Panc1 (cell line): ENCODE measurements around the gene MTRF1L. TPM values are rescaled to one million over a fixed set of nuclear protein-coding genes. Genes with fewer than 3 reads are reported as not detected.
A peak's percentile ranks its signal among the peaks of the same experiment; 100 is the strongest.

Experiments used
- ATAC-seq: fragments of 200-7000 bp; cut with Tn5 transposase; 2 replicates; pipeline ENCODE4 v1.9.1; 2020; ENCODE audit warnings: mild to moderate bottlenecking, moderate library complexity
- BruUV-seq: library from RNA; stranded (reverse); fragments of 400-500 nt; replicated peaks from 2 replicates; lab custom pipeline; 2021; lab: Mats Ljungman, UMichigan
- CTCF ChIA-PET: fragments of 300-600 bp; sonication (Branson Sonifier 250); formaldehyde crosslinking; loops from one replicate; lab custom pipeline; 2022; ENCODE audit warnings: antibody characterized with exemption; lab: Charles Lee
- POLR2A ChIA-PET: fragments of 300-600 bp; sonication (Branson Sonifier 250); formaldehyde crosslinking; loops from one replicate; lab custom pipeline; 2022; ENCODE audit warnings: antibody characterized with exemption; lab: Charles Lee
- DNase-seq: peaks from one replicate; pipeline ENCODE4 v3.0.0-alpha.2; 2010; ENCODE audit warnings: low read depth, low spot score
- H3K27ac ChIP-seq: 2 replicates; pipeline ENCODE4 v1.5.1; 2011; ENCODE audit warnings: mild to moderate bottlenecking, low read length, inconsistent platforms
- H3K27me3 ChIP-seq: fragments of 200-500 bp; sonication (Bioruptor generic); 2 replicates; pipeline ENCODE4 v1.6.0; 2014; ENCODE audit warnings: low read length, inconsistent platforms; ENCODE audit not compliant: control insufficient read depth, insufficient read depth
- H3K36me3 ChIP-seq: fragments of 200-500 bp; sonication (Bioruptor generic); 2 replicates; pipeline ENCODE4 v1.5.1; 2014; ENCODE audit warnings: inconsistent platforms, mild to moderate bottlenecking, low read length, moderate library complexity; ENCODE audit not compliant: control insufficient read depth, insufficient read depth
- H3K4me1 ChIP-seq: 2 replicates; pipeline ENCODE4 v1.5.1; 2011; ENCODE audit warnings: inconsistent platforms, mild to moderate bottlenecking, low read length, moderate library complexity; ENCODE audit not compliant: control insufficient read depth, insufficient read depth
- H3K4me3 ChIP-seq, 2 experiments: 2 replicates each; pipeline ENCODE4 v1.5.1; 2011 to 2012; ENCODE audit warnings: low read depth in 2 of 2, low read length in 2 of 2, mild to moderate bottlenecking in 2 of 2, inconsistent platforms in 1 of 2, moderate library complexity in 1 of 2
- H3K9me3 ChIP-seq: fragments of 200-500 bp; sonication (Bioruptor generic); 2 replicates; pipeline ENCODE4 v1.5.1; 2014; ENCODE audit warnings: low read depth, mild to moderate bottlenecking, inconsistent platforms, low read length, moderate library complexity; ENCODE audit not compliant: control insufficient read depth, insufficient read depth
- POLR2AphosphoS5 ChIP-seq: IDR thresholded peaks from 2 replicates; pipeline ENCODE4 v1.6.1; 2012; ENCODE audit warnings: mild to moderate bottlenecking, low read depth, low read length, moderate library complexity
- SIN3A ChIP-seq: IDR thresholded peaks from 2 replicates; pipeline ENCODE4 v1.6.1; 2012; ENCODE audit warnings: low read depth, mild to moderate bottlenecking, low read length, moderate library complexity, borderline replicate concordance; ENCODE audit not compliant: insufficient read depth
- TCF7L2 ChIP-seq: IDR thresholded peaks from 2 replicates; pipeline ENCODE4 v1.6.1; 2011; ENCODE audit warnings: mild to moderate bottlenecking, low read depth, low read length, inconsistent platforms
- in situ Hi-C: cut with HindIII; loops from 2 replicates; pipeline ENCODE4 v1.10.0; 2016; ENCODE audit warnings: low sequenced_read_pairs, low pct_unique_long_range_greater_than_20kb
- intact Hi-C: fragments of 100-400 bp; cut with micrococcal nuclease; formaldehyde crosslinking; loops from one replicate; pipeline ENCODE4 v1.10.0; 2022; ENCODE audit not compliant: unreplicated experiment
- total RNA-seq: library from RNA; stranded (reverse); gene quantifications from one replicate; pipeline ENCODE4 v1.2.1, GENCODE V29; 2021; ENCODE audit not compliant: unreplicated experiment
- TF ChIP-seq, protein P1 (sequence below), 2 experiments: IDR thresholded peaks; 2 replicates each; pipeline ENCODE4 v1.6.1; 2011 to 2012; ENCODE audit warnings: low read depth in 2 of 2, control low read depth in 1 of 2, low read length in 1 of 2, mild to moderate bottlenecking in 1 of 2, moderate library complexity in 1 of 2; ENCODE audit not compliant: insufficient read depth in 1 of 2
- TF ChIP-seq, protein P2 (sequence below): fragments of 450-650 bp; IDR thresholded peaks from 2 replicates; pipeline ENCODE4 v1.5.1; 2017; ENCODE audit warnings: mild to moderate bottlenecking

The MTRF1L gene
- total RNA-seq, 1 experiment from 2014 or later = 22.7 TPM

DNA sequence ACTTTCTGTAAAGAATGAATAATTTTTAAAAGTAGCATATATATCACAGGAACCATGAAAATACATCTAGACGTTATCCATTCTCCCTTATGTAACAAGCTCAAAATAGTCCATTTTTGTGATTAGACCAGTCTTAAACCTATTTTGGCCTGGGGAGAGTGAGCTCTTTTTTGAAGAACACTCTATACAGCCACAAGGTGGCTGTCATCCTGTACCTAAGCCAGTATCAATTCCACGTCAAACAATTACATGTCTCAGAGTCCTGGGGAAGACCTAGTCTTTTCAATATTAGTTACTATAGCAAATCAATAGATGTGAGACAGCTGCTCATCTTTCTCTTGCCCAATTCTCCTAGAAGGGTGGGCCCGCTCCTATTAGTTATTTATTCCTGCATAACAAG, 48.1 kb downstream of the MTRF1L start:
- no peak for DNase-seq
- Histone ChIP-seq H3K36me3 (no peaks in the 10 kb centered on the region), H3K27me3 (0 out of 2 replicates have a peak, but pooled peaks cover 2% of the 10 kb centered on the region), H3K4me1 (no peaks in the 10 kb centered on the region), H3K9me3 (no peaks in the 10 kb centered on the region), H3K4me3 (no peak overlapping the region), H3K27ac (no peak overlapping the region)
- no peak for ATAC-seq
- intact Hi-C loops (no loop called here), in situ Hi-C loops (no loop called here)
- ChIA-PET POLR2A (no interaction called here), CTCF (no interaction called here)
- no TSS peak for BruUV-seq
- TF ChIP-seq SIN3A (no peak), POLR2AphosphoS5 (no peak), TCF7L2 (no peak)
- TF ChIP-seq, protein P1, sequence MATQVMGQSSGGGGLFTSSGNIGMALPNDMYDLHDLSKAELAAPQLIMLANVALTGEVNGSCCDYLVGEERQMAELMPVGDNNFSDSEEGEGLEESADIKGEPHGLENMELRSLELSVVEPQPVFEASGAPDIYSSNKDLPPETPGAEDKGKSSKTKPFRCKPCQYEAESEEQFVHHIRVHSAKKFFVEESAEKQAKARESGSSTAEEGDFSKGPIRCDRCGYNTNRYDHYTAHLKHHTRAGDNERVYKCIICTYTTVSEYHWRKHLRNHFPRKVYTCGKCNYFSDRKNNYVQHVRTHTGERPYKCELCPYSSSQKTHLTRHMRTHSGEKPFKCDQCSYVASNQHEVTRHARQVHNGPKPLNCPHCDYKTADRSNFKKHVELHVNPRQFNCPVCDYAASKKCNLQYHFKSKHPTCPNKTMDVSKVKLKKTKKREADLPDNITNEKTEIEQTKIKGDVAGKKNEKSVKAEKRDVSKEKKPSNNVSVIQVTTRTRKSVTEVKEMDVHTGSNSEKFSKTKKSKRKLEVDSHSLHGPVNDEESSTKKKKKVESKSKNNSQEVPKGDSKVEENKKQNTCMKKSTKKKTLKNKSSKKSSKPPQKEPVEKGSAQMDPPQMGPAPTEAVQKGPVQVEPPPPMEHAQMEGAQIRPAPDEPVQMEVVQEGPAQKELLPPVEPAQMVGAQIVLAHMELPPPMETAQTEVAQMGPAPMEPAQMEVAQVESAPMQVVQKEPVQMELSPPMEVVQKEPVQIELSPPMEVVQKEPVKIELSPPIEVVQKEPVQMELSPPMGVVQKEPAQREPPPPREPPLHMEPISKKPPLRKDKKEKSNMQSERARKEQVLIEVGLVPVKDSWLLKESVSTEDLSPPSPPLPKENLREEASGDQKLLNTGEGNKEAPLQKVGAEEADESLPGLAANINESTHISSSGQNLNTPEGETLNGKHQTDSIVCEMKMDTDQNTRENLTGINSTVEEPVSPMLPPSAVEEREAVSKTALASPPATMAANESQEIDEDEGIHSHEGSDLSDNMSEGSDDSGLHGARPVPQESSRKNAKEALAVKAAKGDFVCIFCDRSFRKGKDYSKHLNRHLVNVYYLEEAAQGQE (IDR thresholded peaks at IDR 0.05; ENCODE audit: insufficient read depth in 1 of 2, low read depth in 2 of 2, low read length in 1 of 2) = no peak
- TF ChIP-seq, protein P2, sequence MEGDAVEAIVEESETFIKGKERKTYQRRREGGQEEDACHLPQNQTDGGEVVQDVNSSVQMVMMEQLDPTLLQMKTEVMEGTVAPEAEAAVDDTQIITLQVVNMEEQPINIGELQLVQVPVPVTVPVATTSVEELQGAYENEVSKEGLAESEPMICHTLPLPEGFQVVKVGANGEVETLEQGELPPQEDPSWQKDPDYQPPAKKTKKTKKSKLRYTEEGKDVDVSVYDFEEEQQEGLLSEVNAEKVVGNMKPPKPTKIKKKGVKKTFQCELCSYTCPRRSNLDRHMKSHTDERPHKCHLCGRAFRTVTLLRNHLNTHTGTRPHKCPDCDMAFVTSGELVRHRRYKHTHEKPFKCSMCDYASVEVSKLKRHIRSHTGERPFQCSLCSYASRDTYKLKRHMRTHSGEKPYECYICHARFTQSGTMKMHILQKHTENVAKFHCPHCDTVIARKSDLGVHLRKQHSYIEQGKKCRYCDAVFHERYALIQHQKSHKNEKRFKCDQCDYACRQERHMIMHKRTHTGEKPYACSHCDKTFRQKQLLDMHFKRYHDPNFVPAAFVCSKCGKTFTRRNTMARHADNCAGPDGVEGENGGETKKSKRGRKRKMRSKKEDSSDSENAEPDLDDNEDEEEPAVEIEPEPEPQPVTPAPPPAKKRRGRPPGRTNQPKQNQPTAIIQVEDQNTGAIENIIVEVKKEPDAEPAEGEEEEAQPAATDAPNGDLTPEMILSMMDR = no peak; the same call in 1 of the 2 replicates

DNA sequence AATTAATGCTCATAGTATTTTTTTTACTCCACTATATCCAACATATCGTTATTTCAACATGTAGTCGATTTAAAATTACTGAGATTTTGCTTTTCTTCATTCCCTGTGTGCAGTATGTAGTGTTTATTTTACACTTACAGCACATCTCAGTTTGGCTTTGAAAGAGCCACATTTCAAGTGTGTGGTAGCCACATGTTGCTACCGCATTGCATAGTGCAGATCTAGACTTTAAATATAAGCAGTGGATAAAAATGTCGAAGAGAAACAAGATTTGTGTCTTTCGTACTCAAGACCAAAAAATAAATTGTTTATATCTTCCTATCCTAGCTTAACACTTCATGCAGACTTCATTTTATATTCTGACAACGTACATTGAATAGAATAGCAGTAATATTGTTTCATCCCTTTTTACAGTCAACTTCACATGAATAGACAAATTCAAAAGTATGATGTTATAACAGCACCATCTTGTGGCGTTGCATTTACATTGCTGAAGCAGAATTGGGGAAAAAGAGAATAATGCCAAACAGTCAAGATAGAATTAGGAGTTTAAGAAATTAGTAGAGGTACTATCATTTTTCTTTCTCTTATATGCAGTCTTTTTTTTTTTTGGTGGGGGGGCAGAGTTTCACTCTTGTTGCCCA, 49.5 kb downstream of the MTRF1L start:
- intact Hi-C loops (no loop called here), in situ Hi-C loops (no loop called here)
- Histone ChIP-seq H3K36me3 (no peaks in the 10 kb centered on the region), H3K27me3 (0 out of 2 replicates have a peak, but pooled peaks cover 2% of the 10 kb centered on the region), H3K4me1 (peaks cover 3% of the 10 kb centered on the region; the same call in 1 of the 2 replicates), H3K9me3 (no peaks in the 10 kb centered on the region), H3K4me3 (no peak overlapping the region), H3K27ac (no peak overlapping the region)
- peak; percentile 27 for DNase-seq
- TF ChIP-seq, protein P2 = peak; percentile 72
- TF ChIP-seq POLR2AphosphoS5 = no peak
- CTCF ChIA-PET = interaction anchor here (0.7 kb wide), 2 partner anchors 85 to 209 kb away, joined by 3 to 7 read pairs; no protein-coding TSS in a partner anchor
- BruUV-seq = no TSS peak
- no peak for ATAC-seq
- POLR2A ChIA-PET = interaction anchor here (0.6 kb wide), 1 partner anchor 49 kb away, joined by 5 read pairs; no protein-coding TSS in a partner anchor
